ENCODE results near the gene SRPK2.

DNA sequence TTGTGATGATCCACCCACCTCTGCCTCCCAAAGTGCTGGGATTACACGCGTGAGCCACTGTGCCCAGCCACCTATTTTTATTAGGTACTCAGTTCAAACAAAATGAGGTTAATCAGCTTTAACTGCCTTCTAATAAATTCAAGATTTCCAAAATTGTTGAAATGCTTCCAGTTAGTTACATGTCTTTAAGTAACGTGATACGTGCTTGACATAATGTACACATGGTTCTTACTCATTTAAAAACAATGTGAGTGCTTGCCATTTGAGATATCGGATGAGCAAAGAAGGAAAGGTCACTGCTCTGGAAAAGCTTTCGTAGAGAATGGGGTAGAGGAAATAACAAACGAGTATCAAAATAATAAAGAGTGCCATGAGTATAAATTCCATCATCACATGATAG is 291.1 kb downstream of the SRPK2 start:
- TF ChIP-seq CTCF (IDR thresholded peaks at IDR 0.05) (no peak), POLR2A (IDR thresholded peaks at IDR 0.05) (no peak)

Measured in testis (tissue), 2 donors.